ENCODE data around the gene ANKRD6. TPM values are rescaled to one million over a fixed set of nuclear protein-coding genes. Genes with fewer than 3 reads are reported as not detected.
A peak's percentile ranks its signal among the peaks of the same experiment; 100 is the strongest.

The ANKRD6 gene
- total and polyA plus RNA-seq, 2 donors (not counting 3 experiments of a cell fraction or from before 2014, with no cell fraction given) = 3.4 to 9.6 TPM

DNA sequence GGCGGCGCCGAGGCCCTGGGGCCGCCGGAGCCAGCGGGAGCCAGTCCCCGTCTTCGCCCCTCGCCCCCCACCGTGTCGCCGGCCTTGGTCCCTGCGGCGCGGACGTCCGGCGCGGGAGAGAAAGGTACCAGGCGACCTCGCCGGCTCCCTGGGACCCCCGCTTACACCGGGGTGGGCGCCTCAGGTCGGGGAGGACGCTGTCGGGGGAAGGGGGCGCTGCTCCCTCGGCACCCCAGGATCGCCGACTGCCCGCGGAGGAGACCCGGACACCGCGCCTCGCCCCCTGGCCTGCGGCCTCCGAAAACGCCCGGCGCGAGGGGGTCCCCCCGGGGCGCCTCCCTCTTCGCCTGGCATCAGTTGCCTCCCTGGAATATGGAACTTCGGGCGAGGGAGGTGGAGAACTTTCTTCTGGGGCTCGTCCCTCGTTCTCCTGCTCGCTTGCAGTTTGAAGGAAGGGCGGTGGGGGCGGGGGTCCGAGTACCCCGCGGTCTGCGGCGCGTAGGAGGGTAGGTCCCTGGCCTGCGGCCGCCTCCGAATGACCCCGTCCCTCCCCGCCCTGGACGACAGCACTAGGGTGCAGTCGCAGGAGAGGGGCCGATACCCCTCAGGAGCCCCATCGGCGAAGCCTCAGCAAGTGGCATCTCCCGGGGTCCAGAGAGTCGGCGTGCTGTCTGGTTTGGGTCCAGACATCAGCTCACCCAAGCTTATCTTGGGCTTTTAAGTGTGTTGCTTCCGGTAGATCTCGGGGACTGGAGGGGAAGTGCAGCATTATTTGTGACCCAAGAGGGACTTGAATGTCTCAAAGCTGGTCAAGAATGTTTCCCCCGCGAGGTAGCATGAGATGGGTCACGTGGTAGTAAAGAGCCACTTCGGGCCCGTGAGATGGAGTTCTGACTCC, 549 bp downstream of the ANKRD6 start:
- ChIA-PET CTCF (interaction anchor here (1.0 to 2.0 kb wide), 10 partner anchors 7 to 288 kb away, joined by 3 to 40 read pairs (median 4); partner anchors contain the start of gene PM20D2), POLR2A (no interaction called here)
- no peaks in the 10 kb centered on the region for H3K36me3 ChIP-seq (ENCODE audit: control insufficient read depth in 2 of 2, extremely low read depth in 1 of 2, insufficient read depth in 2 of 2, low read length in 2 of 2)
- H3K4me1 ChIP-seq (ENCODE audit: control insufficient read depth, extremely low read depth, insufficient read depth, low read length) = peaks cover 18% of the 10 kb centered on the region
- H2AFZ ChIP-seq (ENCODE audit: low read depth, low read length) = peak overlapping the region; percentile 92
- no TSS peak for BruUV-seq (replicated peaks)
- intact Hi-C loops (cut with micrococcal nuclease) = loop anchor here (1.0 to 10.0 kb wide), 3 partner anchors 177 to 1041 kb away; partner anchors contain the start of gene MDN1
- no peak overlapping the region for H3K27ac ChIP-seq (ENCODE audit: insufficient read depth, low read depth, low read length)
- DNase-seq (ENCODE audit: low read depth, low spot score) (no peak), FAIRE-seq (no peak)
- peaks cover 2 to 7% of the 10 kb centered on the region in 2 experiments for H3K27me3 ChIP-seq (ENCODE audit: control insufficient read depth in 2 of 2, insufficient read depth in 2 of 2, low read length in 2 of 2)
- no peak overlapping the region for H3K9ac ChIP-seq (replicated peaks; ENCODE audit: extremely low read depth, insufficient read depth, low read length)
- dilution Hi-C loops (cut with MboI; ENCODE audit: extremely low pct_ligation_motif_present, low sequenced_read_pairs) = no loop called here
- H3K4me2 ChIP-seq (ENCODE audit: insufficient read depth, low read length) = peak overlapping the region; percentile 59
- TF ChIP-seq EZH2 (IDR thresholded peaks at IDR 0.05; ENCODE audit: borderline replicate concordance, low read depth, low read length, severe bottlenecking) (no peak), JUN (IDR thresholded peaks at IDR 0.05; ENCODE audit: borderline replicate concordance, insufficient read depth, insufficient read length, low read depth) (no peak), MYC (IDR thresholded peaks at IDR 0.05; ENCODE audit: low read depth, low read length) (no peak), POLR2A (IDR thresholded peaks at IDR 0.05; ENCODE audit: low read depth, low read length) (no peak), POLR2AphosphoS5 (IDR thresholded peaks at IDR 0.05; ENCODE audit: insufficient read depth, low read depth, low read length) (no peak), FOS (IDR thresholded peaks at IDR 0.05; ENCODE audit: borderline replicate concordance, insufficient read depth, low read length) (no peak), GATA2 (IDR thresholded peaks at IDR 0.05; ENCODE audit: insufficient read depth, insufficient read length, low read depth, low read length) (no peak)
- TF ChIP-seq, protein P1, sequence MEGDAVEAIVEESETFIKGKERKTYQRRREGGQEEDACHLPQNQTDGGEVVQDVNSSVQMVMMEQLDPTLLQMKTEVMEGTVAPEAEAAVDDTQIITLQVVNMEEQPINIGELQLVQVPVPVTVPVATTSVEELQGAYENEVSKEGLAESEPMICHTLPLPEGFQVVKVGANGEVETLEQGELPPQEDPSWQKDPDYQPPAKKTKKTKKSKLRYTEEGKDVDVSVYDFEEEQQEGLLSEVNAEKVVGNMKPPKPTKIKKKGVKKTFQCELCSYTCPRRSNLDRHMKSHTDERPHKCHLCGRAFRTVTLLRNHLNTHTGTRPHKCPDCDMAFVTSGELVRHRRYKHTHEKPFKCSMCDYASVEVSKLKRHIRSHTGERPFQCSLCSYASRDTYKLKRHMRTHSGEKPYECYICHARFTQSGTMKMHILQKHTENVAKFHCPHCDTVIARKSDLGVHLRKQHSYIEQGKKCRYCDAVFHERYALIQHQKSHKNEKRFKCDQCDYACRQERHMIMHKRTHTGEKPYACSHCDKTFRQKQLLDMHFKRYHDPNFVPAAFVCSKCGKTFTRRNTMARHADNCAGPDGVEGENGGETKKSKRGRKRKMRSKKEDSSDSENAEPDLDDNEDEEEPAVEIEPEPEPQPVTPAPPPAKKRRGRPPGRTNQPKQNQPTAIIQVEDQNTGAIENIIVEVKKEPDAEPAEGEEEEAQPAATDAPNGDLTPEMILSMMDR (IDR thresholded peaks at IDR 0.05; ENCODE audit: extremely low read depth in 1 of 2, insufficient read depth in 1 of 2, low read depth in 1 of 2, low read length in 2 of 2) = no peak
- TF ChIP-seq, protein P2, sequence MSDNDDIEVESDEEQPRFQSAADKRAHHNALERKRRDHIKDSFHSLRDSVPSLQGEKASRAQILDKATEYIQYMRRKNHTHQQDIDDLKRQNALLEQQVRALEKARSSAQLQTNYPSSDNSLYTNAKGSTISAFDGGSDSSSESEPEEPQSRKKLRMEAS (IDR thresholded peaks at IDR 0.05; ENCODE audit: insufficient read depth, insufficient read length) = no peak
- no peaks in the 10 kb centered on the region for H3K79me2 ChIP-seq (ENCODE audit: control insufficient read depth, insufficient read depth, low read length)
- no peaks in the 10 kb centered on the region for H4K20me1 ChIP-seq (replicated peaks; ENCODE audit: control insufficient read depth, extremely low read depth, insufficient read depth, low read length)
- no peaks in the 10 kb centered on the region for H3K9me3 ChIP-seq (replicated peaks; ENCODE audit: control insufficient read depth, insufficient read depth, low read length)
- H3K4me3 ChIP-seq (replicated peaks in 1 of 3; ENCODE audit: insufficient read depth in 1 of 3, low read depth in 1 of 3, low read length in 3 of 3) = peak overlapping the region; percentile 26 to 64 (median 52)
- H3K9me1 ChIP-seq (replicated peaks; ENCODE audit: control insufficient read depth, extremely low read depth, insufficient read depth, low read length) = no peaks in the 10 kb centered on the region
